Suprapubic skin (tissue), 3 donors: ENCODE measurements around the gene CNN2.

Source experiments
- CTCF ChIP-seq, 2 donors: fragments of 200-600 bp in 1 of 2; fragments of 450-650 bp in 1 of 2; sonication (generic) in 1 of 2; IDR thresholded peaks; one replicate each; pipeline ENCODE4 v1.5.1; 2016 to 2019; ENCODE audit warnings: antibody characterized with exemption in 2 of 2, mild to moderate bottlenecking in 1 of 2, moderate library complexity in 1 of 2
- EP300 ChIP-seq: sonication (generic); formaldehyde crosslinking; IDR thresholded peaks from one replicate; pipeline ENCODE4 v1.6.1; 2017; ENCODE audit warnings: antibody characterized with exemption

GRCh38 chr19:993361-993830 lies 33.0 kb upstream of the CNN2 start:
- TF ChIP-seq CTCF (IDR thresholded peaks at IDR 0.05) (no peak), EP300 (no peak)
